Measurements from ENCODE around the gene FASTKD2. TPM values are rescaled to one million over a fixed set of nuclear protein-coding genes. Genes with fewer than 3 reads are reported as not detected.

FASTKD2 gene
- 29.1 and 29.6 TPM in 2 replicates for total RNA-seq

- Mint-ChIP-seq H3K4me3 (peak within 1 kb of the TSS; percentile 94), H3K9me3 (no peaks in the 10 kb centered on the region), H3K27me3 (peaks cover 3% of the 10 kb centered on the region), H3K36me3 (ENCODE audit: low read depth) (peaks cover 33% of the 10 kb centered on the region), H3K27ac (peak within 1 kb of the TSS; percentile 96), H3K4me1 (peaks cover 34% of the 10 kb centered on the region)
- no peak for TF ChIP-seq CTCF (IDR thresholded peaks at IDR 0.05)
- DNase-seq (peak; percentile 77), ATAC-seq (ENCODE audit: low read depth) (peak; percentile 87)
- POLR2A ChIA-PET: interaction anchor here (0.6 to 1.6 kb wide), 15 partner anchors 15 to 1546 kb away, joined by 3 to 18 read pairs (median 4); partner anchors contain the start of genes CCNYL1, CREB1, FZD5 and KLF7
- intact Hi-C loops (cut with micrococcal nuclease): loop anchor here (1.0 to 10.0 kb wide), 12 partner anchors 15 to 1552 kb away; partner anchors contain the start of genes ADAM23, CCNYL1, CREB1 and EEF1B2
- CTCF ChIA-PET: interaction anchor here (1.2 to 1.3 kb wide), 2 partner anchors 36 to 679 kb away, joined by 3 read pairs; partner anchors contain the start of gene INO80D
These were observed at the start of gene FASTKD2, which contains the start of gene MDH1B for GRCh38 chr2:206765242-206766056. FASTKD2 (plus strand) TSS chr2:206765606; CDS start chr2:206766694, 1,088 bp downstream. MDH1B (minus strand) TSS chr2:206765328; CDS start chr2:206765271, 57 bp downstream.

- H3K9me3 Mint-ChIP-seq: peaks cover 3% of the 10 kb centered on the region
- no peaks in the 10 kb centered on the region for H3K36me3 Mint-ChIP-seq (ENCODE audit: low read depth)
- no peak overlapping the region for H3K27ac Mint-ChIP-seq
- H3K4me3 Mint-ChIP-seq: no peak overlapping the region
- POLR2A ChIA-PET: no interaction called here
- peaks cover 9% of the 10 kb centered on the region for H3K27me3 Mint-ChIP-seq
- intact Hi-C loops (cut with micrococcal nuclease): no loop called here
- ATAC-seq (ENCODE audit: low read depth): no peak
- DNase-seq: no peak
- no peak for TF ChIP-seq CTCF (IDR thresholded peaks at IDR 0.05)
- H3K4me1 Mint-ChIP-seq: peaks cover 3% of the 10 kb centered on the region
- CTCF ChIA-PET: no interaction called here
These were observed 48.8 kb upstream of the FASTKD2 start for GRCh38 chr2:206716623-206717022.

GRCh38 chr2:206718296-206718695 lies 47.1 kb upstream of the FASTKD2 start, which contains the start of gene DYTN:
DYTN (minus strand) TSS chr2:206718396; CDS start chr2:206718279, 117 bp downstream.
- ChIA-PET CTCF (no interaction called here), POLR2A (no interaction called here)
- no peak for TF ChIP-seq CTCF (IDR thresholded peaks at IDR 0.05)
- DNase-seq (no peak), ATAC-seq (ENCODE audit: low read depth) (no peak)
- intact Hi-C loops (cut with micrococcal nuclease): no loop called here
- H3K4me1 Mint-ChIP-seq: peaks cover 3% of the 10 kb centered on the region
- H3K9me3 Mint-ChIP-seq: peaks cover 8% of the 10 kb centered on the region
- peaks cover 9% of the 10 kb centered on the region for H3K27me3 Mint-ChIP-seq
- no peak within 1 kb of the TSS for H3K27ac Mint-ChIP-seq
- no peaks in the 10 kb centered on the region for H3K36me3 Mint-ChIP-seq (ENCODE audit: low read depth)
- no peak within 1 kb of the TSS for H3K4me3 Mint-ChIP-seq

- Mint-ChIP-seq H3K27me3 (peaks cover 17% of the 10 kb centered on the region), H3K4me3 (no peak overlapping the region), H3K9me3 (peaks cover 8% of the 10 kb centered on the region), H3K4me1 (no peaks in the 10 kb centered on the region), H3K36me3 (ENCODE audit: low read depth) (no peaks in the 10 kb centered on the region), H3K27ac (no peak overlapping the region)
- ChIA-PET POLR2A (no interaction called here), CTCF (no interaction called here)
- ATAC-seq (ENCODE audit: low read depth) (no peak), DNase-seq (no peak)
- TF ChIP-seq CTCF (IDR thresholded peaks at IDR 0.05): no peak
- intact Hi-C loops (cut with micrococcal nuclease): no loop called here
These were observed 44.0 kb upstream of the FASTKD2 start for GRCh38 chr2:206721256-206721920.

GRCh38 chr2:206723288-206723687 lies 42.1 kb upstream of the FASTKD2 start:
- H3K9me3 Mint-ChIP-seq: peaks cover 8% of the 10 kb centered on the region
- ChIA-PET POLR2A (no interaction called here), CTCF (no interaction called here)
- H3K27ac Mint-ChIP-seq: no peak overlapping the region
- no peaks in the 10 kb centered on the region for H3K4me1 Mint-ChIP-seq
- H3K27me3 Mint-ChIP-seq: peaks cover 23% of the 10 kb centered on the region
- no peak for TF ChIP-seq CTCF (IDR thresholded peaks at IDR 0.05)
- ATAC-seq (ENCODE audit: low read depth) (no peak), DNase-seq (no peak)
- H3K4me3 Mint-ChIP-seq: no peak overlapping the region
- no peaks in the 10 kb centered on the region for H3K36me3 Mint-ChIP-seq (ENCODE audit: low read depth)
- intact Hi-C loops (cut with micrococcal nuclease): no loop called here
